ENCODE data around the gene CTNNA3.

The CTNNA3 gene

DNA sequence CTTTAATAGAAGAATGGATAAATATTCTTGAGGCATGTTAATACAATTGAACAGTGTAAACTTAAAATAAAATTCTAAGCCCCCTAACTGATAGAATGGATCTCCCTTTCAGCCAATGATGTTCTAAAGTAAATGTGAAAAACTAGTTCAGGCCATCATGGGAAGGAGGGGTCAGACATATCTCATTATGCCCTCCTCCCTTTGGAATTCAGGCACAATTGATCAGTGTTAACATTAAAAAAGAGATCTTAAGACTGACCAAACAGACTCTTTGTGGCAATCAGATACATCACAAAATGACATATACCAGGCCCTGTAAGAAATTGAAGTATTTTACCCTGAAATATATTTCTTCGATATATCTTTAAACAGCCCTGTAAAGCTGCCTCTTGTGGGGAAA is 1453.1 kb downstream of the CTNNA3 start:
- no peak for DNase-seq (ENCODE audit: low read depth)
- TF ChIP-seq, protein P1, sequence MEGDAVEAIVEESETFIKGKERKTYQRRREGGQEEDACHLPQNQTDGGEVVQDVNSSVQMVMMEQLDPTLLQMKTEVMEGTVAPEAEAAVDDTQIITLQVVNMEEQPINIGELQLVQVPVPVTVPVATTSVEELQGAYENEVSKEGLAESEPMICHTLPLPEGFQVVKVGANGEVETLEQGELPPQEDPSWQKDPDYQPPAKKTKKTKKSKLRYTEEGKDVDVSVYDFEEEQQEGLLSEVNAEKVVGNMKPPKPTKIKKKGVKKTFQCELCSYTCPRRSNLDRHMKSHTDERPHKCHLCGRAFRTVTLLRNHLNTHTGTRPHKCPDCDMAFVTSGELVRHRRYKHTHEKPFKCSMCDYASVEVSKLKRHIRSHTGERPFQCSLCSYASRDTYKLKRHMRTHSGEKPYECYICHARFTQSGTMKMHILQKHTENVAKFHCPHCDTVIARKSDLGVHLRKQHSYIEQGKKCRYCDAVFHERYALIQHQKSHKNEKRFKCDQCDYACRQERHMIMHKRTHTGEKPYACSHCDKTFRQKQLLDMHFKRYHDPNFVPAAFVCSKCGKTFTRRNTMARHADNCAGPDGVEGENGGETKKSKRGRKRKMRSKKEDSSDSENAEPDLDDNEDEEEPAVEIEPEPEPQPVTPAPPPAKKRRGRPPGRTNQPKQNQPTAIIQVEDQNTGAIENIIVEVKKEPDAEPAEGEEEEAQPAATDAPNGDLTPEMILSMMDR (IDR thresholded peaks at IDR 0.05; ENCODE audit: insufficient read depth, low read depth, low read length, missing control alignments), result no peak
- H3K4me3 ChIP-seq (ENCODE audit: low read length), result no peak overlapping the region

DNA sequence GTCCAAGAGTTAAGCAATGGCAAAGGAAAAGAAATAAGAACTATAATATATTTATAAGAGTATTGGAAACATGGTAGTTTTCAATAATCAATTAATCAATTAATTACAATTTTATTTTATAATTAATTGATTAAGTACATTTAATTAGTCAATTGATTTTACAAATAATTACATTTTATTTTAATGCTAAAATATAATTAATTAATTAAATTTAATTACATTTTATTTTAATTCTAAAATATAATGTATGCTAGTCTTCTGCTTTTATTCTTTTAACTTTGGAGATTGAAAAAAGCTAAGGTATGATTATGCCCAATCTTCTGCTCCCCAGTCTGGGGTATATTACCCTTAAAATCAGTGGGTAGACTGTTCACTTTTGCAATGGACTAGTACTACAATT is 1456.9 kb downstream of the CTNNA3 start:
- no peak for DNase-seq (ENCODE audit: low read depth)
- no peak overlapping the region for H3K4me3 ChIP-seq (ENCODE audit: low read length)
- TF ChIP-seq, protein P1 (IDR thresholded peaks at IDR 0.05; ENCODE audit: insufficient read depth, low read depth, low read length, missing control alignments), result no peak

DNA sequence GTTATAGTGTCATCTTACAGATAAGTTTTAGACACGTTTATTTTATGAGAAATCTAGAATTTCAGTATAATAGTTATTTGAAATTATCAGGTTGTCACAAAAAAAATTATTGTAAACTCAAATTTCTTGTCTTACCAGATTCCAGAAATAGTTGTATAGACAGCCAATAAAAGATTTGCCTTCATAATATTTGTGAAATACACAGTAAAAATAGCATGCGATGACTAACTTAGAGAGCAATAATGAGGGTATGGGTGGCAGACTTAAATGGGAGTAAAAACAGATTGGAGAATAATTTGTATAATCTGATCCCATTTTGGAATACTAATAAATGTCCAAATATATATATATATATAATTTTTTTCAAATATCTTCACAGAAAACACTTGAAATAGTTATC is 1457.7 kb downstream of the CTNNA3 start:
- H3K4me3 ChIP-seq (ENCODE audit: low read length), result no peak overlapping the region
- no peak for DNase-seq (ENCODE audit: low read depth)
- TF ChIP-seq, protein P1 (IDR thresholded peaks at IDR 0.05; ENCODE audit: insufficient read depth, low read depth, low read length, missing control alignments), result no peak

DNA sequence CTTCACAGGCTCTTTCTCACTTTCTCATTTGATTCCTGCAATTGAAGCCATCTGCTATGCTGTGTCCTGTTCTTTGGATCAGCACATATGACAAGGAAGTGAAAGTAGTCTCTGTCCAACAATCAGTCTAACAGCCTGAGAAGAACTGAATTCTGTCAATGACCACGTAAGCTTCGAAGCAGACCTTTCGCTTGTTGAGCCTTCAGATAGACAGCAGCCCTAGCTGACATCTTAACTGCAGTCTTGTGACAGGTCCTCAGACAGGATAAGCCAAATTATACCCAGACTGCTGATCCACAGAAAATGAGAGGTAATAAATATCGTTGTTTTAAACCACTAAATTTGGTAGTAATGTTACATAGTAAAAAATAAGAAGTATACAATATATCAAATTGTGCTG is 1461.1 kb downstream of the CTNNA3 start:
- TF ChIP-seq, protein P1 (IDR thresholded peaks at IDR 0.05; ENCODE audit: insufficient read depth, low read depth, low read length, missing control alignments), result no peak
- H3K4me3 ChIP-seq (ENCODE audit: low read length), result no peak overlapping the region
- DNase-seq (ENCODE audit: low read depth), result no peak

DNA sequence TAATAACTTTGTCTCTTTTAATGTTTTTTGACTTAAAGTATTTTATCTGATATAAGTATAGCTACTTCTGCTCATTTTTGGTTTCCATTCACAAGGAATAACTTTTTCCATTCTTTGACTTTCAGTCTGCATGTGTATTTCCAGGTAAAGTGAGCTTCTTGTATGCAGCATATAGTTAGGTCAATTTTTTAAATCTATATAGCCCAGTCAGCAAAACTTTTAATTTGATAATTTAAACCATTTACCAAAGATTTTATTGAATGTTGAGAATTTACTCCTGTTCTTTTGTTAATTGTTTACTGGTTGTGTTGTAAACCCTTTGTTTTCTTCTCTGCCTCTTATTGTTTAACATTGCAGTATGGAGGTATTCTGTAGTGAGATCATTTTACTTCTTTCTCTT is 1467.1 kb downstream of the CTNNA3 start:
- DNase-seq (ENCODE audit: low read depth), result no peak
- TF ChIP-seq, protein P1 (IDR thresholded peaks at IDR 0.05; ENCODE audit: insufficient read depth, low read depth, low read length, missing control alignments), result no peak
- no peak overlapping the region for H3K4me3 ChIP-seq (ENCODE audit: low read length)

DNA sequence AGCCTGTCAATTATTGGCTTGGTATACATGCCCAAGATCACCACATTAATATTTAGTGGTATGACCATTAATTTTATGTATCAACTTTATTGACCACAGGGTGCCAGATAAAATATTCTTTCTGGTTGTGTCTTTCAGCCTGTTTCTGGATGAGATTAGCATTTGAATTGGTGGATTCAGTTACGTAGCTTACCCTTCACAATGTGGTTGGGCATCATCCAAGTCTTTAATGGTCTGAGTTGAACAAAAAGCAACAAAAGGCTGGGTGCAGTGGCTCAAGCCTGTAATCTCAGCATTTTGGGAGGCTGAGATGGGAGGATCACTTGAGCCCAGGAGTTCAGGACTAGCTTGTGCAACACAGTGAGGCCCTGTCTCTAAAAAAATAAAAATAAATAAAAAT is 1472.3 kb downstream of the CTNNA3 start:
- no peak for DNase-seq (ENCODE audit: low read depth)
- TF ChIP-seq, protein P1 (IDR thresholded peaks at IDR 0.05; ENCODE audit: insufficient read depth, low read depth, low read length, missing control alignments), result no peak
- no peak overlapping the region for H3K4me3 ChIP-seq (ENCODE audit: low read length)

DNA sequence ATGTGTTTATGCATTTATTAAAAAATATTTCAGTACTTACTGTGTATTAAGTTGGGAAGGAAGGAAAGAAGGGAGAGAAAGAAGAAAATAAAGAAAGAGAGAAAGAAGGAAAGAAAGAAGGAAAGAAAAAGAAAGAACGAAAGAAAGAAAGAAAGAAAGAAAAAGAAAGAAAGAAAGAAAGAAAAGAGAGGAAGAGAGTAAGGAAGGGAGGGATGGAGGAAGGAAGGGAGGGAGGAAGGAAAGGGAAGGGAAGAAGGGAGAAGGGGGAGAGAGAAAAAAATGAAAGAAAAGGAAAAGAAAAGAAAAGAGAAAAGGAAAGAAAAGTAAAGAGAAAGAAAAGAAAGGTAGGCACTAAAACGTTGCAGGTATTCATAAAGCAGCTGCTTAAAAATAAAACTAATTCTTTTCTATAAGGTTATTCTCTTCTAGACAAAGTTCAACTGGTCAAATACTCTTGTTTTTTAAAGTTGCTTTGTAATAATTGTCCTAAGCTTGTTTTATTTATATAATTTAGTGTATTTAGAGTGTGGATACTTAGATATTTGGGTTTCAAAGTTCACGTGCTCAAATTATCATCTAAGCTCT is 1473.4 kb downstream of the CTNNA3 start:
- TF ChIP-seq, protein P1 (IDR thresholded peaks at IDR 0.05; ENCODE audit: insufficient read depth, low read depth, low read length, missing control alignments), result no peak
- DNase-seq (ENCODE audit: low read depth), result no peak
- no peak overlapping the region for H3K4me3 ChIP-seq (ENCODE audit: low read length)

All from epithelial cell of esophagus (primary cell).